Kidney tubule cell (primary cell): Measurements from ENCODE around the gene QTRT2.

ENCODE experiments used
- DNase-seq: peaks from one replicate; pipeline ENCODE4 v3.0.0-alpha.2; 2018; ENCODE audit warnings: low spot score

The QTRT2 gene

DNA sequence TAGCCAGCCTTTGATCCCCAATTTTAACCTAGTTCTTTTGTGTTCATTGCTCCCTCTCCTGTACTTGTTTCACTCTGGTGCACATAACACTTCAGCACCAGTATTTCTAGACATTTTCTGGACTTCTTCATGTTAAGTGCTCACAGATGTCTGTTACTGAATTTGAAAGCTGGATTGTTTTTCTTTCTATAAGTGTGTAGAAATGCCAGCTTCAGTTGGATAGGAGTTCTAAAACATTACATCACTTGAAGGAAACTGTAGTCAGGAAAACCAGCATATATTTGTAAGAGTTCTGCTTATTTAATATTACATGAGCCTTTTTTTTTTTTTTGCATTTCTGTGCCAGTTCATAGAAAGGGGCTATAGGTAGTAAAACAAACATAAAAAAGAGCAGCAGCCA lies 21.6 kb downstream of the QTRT2 start:
- no peak for DNase-seq

DNA sequence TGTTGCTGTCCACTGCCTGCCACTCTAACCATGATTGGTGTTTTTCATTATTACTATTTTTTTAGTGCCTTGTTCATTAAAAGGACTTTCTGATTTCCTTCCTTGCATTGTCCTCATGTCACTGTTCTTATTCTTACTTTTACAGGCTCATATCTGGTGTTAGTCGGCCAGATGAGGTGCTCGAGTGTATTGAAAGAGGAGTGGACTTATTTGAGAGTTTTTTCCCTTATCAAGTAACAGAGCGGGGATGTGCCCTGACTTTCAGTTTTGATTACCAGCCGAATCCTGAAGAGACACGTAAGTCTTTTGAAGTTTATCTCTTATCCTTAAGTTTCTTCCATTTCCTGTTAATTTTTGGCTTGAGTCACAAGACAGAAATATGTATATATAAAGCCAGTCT lies 23.2 kb downstream of the QTRT2 start:
- no peak for DNase-seq

DNA sequence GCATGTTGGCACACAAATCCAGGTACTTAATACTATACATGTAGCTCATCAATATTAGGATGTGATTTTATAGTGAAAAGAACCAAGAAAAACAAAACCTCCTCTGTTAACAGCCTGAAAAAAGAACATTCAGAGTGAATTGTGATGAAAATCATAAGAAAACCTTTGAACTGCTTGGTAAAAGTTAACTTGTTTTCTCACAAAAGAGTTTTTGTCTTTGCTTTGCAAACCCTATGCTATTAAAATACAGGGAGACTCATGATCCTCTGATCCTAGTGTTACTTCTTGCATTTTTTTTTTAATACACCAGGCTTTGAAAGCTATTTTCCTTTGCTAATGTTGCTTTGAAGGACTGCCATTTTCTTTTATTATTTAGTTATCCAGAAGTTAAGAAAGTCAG lies 23.7 kb downstream of the QTRT2 start:
- DNase-seq, result no peak

DNA sequence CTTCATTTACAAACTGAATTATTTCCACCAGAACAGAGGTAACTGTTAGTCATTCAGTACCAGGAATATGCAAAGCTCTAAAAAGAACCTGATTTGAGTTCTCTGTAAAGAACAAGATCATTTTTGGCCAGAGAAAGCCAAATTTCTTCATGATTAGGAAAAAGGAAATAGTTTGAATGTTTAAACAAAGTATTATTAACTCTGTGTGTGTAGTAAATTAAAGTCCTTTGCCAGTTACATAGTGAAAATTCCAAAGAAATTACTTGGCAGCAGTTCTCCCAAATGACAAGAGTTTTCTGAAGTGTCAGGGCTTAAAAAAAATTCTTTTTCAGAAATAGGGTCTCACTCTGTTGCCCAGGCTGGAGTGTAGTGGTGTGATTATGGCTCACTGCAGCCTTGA lies 24.5 kb downstream of the QTRT2 start:
- no peak for DNase-seq

DNA sequence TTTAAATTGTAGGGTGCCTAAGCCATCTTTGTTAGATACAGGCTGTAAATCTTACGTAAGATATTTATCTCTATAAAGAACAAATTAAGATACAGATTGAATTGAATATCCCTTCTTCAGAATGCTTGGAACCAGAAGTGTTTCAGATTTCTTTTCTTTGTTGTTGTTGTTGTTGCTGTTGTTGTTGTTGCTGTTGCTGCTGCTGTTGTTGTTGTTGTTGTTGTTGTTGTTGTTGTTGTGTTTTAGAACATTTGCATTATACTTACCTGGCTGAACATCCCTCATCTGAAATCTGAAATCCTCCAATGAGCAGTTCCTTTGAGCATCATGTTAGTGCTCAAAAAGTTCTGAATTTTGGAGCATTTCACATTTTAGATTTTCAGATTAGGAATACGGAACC lies 26.6 kb downstream of the QTRT2 start:
- no peak for DNase-seq

DNA sequence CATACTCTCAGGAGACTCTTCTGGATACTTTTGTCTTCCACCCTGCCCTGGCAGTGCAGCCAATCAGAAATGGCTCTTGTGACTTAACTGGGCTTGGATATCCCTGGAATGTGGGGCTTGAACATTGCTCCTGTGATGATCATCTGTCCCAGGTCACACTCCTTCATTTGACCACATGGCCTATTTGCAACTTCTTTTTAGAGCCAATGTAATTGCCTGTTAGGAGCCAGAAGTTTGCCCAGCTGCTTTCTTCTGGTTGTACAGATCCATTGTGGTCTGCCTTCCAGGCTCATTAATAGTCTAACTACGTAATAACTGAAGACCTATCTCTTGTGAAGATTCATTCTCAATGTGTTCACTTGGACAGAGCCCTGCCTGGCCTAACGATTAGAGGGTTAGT lies 29.8 kb downstream of the QTRT2 start:
- DNase-seq, result no peak

DNA sequence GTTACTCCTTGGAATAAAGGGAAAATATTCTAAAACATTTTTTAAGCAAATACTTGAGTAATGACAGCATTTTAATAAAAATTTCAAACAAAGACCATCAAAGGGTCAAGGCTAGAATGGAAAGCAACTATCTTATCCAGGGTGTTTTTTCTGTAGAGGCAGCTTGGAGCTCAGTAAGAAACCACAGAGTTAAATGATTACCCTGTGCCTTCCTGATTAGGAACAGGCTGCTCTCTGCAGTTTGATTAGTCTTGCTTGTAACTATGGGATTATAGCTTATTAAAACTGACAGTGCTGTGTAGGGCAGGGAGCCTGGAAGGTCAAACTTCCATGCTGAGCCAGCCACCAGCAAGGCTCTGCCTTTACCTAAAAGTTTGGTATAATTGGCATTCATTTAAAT lies 33.1 kb downstream of the QTRT2 start:
- DNase-seq, result no peak

DNA sequence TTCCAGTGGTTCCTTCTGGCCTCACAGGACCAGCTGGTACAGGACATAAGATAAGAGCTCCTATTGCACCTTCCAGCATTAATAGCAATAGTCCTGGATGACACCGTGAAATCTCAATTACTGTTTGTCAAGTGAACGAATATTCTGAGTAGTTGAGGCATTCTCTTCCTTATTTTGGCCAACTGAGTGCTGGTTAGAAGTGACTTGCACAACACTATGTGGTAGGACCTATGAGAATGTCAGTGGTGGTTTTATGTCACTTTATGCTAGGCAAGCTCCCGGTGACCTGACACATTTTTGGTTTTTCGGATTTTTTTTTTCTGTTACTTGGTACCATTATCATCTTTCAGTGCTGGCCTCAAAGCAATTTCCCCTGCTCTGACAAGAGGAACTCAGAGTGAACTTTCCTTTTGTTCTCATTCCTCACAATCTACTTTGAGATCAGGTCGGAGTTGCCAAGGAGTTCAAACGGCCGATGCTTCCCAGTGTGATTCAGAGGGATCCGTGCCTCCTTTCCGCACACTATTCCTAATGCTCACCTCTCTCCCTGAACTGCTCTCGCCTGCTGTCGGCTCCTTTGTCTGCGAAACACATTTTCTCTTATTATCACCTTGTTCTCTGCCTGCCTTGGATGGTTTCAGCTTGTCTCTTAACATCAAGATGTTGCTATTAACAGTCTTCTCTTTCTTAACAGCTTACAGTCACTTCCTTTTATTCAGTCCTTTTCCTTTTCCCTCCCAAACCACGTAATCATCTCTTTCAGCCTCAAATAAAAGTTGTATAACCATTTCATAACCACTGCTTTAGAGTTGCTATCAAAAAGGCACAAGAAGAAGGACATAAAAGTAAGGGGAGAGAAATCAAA lies 35.8 kb downstream of the QTRT2 start:
- no peak for DNase-seq

DNA sequence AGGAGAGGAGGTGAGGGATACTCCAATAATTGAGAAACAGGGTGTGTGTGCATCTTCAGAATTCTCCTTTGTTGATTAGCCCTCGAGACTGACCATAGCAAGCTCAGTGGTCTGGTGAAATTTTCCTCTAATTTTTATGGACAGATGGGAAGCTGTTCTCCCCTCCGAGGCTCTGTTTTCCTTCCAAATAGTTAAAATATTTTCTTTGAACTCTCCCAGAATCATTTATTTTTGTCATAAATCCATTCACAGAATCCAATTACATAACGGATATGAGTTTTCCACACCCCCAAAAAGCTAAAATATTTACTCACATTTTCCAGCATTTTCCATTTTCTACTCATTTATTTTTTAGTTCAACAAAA lies 36.5 kb downstream of the QTRT2 start:
- no peak for DNase-seq

DNA sequence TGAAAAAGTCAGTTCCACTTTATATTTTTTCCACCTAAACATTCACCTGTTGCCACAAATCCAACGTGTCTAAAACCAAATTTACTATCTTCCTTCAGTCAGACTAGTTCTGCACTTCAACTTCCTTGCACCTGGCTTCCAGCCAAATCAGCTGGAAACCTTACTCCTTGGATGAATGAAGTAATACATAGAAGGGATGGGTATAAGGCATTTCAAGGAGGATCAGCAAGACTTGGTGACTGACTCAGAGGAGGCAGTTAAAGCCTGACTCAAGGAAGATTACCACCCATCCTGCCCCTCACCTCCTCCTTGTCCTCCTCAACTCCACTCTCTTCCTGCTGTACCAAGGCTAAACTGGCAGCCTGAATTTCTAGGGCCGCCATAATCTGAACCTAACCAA lies 37.1 kb downstream of the QTRT2 start:
- DNase-seq, result peak; percentile 89

DNA sequence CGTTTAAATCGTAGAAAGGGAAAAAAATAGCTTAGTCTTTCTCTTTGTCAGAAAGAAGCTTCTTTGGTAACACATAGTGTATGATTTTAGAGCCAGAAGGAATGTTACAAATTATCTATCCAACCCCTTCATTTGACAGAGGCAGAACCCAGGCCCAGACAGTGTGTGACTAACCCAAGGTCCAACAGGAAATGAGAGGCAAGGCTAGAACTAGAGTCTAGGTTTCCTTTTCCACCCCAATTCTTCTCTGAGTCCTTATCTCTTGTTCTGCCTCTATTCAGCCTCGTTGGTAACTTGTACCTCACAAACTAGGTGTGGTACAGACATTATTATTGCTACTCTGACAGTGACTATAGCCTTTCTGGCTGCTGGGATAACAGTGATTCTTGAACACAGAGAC lies 39.3 kb downstream of the QTRT2 start:
- DNase-seq, result no peak

DNA sequence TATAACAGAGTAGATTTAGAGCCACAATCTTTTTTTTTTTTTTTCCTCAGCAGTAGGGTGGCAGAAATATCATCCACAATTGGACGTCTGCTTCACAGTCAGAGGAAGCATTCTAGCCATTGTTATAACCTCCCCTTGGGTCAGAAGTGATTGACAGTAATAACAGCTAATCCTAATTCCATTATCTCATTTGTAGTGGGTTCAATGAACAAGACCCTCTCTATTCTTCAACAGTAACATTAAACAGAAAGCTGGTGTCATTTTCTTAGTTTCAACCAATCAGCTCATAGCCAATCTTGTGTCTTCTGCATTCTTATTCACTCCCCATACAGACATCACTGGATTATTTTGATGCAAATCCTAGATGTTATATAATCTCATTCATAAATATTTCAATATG lies 44.6 kb downstream of the QTRT2 start:
- DNase-seq, result no peak

DNA sequence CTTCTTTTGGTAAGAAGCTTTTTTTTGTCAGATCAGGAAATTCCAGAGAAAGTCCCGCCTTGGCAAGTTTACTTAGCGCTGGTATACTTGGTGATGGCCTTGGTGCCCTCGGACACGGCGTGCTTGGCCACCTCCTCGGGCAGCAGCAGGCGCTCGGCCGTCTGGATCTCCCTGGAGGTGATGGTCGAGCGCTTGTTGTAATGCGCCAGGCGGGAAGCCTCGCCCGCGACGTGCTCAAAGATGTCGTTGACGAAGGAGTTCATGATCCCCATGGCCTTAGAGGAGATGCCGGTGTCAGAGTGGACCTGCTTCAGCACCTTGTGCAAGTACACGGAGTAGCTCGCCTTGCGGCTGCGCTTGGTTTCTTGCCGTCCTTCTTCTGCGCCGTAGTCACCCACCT lies 46.6 kb downstream of the QTRT2 start:
- DNase-seq, result no peak

DNA sequence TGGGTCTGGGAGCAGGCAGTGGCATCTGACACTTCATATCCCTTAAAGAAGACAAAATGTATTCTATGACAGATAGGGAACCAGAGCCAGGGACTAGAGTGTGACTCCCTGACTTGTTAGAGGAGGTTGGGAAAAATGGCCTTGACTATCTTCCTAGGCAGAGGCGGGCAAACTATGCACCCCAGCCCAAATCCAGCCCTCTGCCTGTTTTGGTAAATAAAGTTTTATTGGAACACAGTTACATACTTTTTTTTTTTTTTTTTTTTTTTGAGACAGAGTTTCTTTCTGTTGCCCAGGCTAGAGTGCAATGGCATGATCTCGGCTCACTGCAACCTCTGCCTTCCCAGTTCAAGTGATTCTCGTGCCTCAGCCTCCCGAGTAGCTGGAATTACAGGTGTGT lies 47.3 kb downstream of the QTRT2 start:
- no peak for DNase-seq

DNA sequence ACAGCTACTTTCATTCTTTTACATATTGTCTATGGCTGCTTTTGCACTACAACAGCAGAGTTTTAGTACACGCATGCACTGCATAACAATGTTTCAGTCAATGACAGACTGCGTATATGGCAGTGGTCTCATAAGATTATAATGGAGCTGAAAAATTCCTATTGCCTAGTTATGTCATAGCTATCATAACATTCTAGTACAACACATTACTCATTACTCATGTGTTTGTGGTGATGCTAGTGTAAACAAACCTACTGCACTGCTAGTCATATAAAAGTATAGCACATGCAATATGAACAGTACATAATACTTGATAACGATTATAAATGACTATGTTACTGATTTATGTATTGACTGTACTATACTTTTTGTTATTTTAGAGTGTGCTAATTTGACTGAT lies 47.9 kb downstream of the QTRT2 start:
- DNase-seq, result no peak

DNA sequence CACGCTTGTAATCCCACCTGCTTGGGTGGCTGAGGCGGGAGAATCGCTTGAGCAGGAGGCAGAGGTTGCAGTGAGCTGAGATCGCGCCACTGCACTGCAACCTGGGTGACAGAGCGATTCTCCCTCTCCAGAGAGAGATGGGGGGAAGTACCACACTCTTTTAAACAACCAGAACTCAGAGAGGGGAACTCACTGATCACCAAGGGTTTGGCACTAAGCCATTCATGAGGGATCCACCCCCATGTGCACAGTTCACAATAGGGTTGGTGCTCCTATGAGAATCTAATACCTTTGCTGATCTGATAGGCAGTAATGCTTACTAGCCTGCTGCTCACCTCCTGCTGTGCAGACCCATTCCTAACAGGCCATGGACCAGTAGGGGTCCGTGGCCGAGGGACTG lies 51.6 kb downstream of the QTRT2 start:
- no peak for DNase-seq

DNA sequence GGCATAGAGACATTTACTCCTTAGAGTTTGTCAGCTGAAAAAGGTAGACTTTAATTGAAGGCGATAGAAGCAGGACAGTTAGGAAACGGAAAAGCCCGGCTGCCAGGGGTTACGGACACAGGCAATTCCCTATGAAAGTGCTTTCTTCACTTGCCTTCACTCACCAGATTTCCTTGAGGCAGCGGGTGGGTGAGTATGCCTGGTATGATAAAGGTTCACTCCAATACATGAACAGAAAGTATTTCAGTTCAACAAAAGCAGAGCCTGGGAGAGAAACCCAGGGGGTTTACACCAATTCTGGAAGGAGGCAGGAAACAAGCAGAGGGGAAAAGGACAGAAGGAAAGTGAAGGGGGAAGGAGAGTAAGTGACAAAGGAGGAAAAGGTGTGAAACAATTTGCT lies 53.9 kb downstream of the QTRT2 start:
- no peak for DNase-seq

DNA sequence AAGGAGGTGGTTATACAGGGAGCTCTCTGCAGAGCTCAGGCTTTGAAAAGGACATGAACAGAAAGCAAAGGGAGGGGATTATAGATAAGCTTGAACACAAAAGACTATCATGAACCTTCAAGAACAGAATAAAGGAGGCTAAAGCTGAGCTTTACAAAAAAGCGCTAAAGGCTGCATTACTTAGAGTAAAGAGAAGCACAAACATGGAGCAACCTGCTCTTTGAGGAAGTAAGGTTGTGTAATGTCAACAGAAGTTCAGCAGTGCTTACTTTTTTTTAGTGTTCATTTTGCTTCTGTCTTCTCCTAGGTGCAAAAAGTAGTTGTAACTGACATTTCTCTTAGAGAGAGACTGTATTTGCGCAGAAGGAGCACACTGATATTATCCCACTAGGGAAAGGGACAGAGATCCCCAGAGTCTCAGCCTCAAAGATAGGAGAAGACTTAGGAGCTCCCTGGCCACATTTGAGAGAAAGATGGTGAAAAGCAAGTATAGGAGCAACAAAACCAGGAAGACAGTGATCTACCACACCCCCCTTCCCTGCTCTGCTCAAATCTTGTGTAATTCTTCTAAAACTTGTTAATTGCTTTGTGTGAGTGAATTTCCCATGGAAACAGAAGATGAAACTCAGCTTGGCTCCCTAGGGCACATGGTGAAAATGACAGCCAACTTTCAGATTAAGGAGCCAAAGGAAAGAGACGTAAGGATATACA lies 54.7 kb downstream of the QTRT2 start:
- no peak for DNase-seq

DNA sequence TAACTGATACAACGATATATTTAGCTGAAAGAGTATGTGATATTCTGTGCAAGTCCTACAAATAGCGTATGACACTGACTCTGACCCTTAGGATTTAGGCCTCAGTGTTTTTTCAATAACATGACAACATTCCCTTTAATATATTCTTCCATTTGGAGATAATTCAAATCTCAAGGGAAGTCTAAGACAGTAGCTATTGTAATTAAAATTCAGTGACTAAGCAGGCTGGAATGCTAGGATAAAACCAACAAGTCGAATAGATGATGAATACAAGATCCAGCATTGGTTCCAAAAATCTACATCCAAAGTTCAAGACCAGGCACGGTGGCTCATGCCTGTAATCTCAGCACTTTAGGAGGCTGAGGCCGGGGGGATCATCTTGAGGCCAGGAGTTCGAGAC lies 56.2 kb downstream of the QTRT2 start:
- no peak for DNase-seq

DNA sequence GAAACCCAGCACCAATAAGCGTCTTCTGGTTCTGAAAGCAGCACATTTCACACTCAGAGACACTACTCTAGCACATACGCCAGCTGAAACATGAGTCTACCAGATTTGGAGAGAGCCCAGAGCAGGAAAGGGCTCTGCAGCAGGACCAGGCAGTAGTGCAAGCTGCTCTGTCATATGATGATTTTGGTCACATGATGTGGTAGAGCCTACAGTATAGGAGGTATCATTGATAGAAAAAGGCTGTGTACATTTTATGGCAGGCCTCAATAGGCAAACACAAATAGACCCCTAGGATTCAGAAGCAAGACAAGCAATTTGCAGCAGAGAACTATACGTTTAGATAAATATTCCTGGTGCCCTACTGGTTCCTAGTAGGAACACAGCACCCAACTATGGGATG lies 58.2 kb downstream of the QTRT2 start:
- no peak for DNase-seq

DNA sequence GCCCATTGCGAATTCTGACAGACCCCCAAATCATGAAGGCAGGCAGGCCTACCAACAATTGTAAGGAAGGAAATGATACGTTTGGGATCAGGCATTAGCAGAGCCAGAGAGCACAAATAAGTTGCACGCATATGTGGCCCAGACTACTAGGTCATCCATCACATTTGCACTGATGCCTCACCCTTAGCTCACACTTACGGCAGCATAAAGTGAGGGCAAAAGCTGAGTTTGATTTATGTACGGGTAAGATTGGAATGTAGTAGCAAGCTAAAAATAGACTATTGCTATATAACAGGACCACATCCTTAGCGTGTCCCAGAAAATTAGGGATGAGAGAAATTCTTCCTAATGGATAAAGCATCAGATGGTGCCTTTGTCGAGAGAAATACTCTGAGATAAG lies 58.6 kb downstream of the QTRT2 start:
- no peak for DNase-seq

DNA sequence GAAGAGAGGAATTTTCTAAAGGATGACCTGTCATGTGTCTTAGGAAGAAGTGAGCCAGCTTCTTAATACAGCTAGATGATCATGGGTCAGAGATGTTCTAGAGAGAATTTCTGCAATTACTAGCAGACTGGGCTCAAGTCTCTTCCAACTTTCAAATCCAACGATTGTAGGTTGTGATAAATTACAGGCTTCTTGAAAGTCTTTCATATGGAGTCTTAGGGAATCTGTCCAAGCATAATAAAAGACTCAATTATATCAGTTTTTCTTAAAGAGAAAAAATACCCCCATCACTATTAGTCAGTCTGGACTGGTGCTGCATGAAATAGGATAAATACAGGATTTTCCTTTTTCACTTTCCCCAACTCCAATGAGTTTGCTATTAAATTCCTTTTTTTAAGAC lies 63.2 kb downstream of the QTRT2 start:
- DNase-seq, result no peak

DNA sequence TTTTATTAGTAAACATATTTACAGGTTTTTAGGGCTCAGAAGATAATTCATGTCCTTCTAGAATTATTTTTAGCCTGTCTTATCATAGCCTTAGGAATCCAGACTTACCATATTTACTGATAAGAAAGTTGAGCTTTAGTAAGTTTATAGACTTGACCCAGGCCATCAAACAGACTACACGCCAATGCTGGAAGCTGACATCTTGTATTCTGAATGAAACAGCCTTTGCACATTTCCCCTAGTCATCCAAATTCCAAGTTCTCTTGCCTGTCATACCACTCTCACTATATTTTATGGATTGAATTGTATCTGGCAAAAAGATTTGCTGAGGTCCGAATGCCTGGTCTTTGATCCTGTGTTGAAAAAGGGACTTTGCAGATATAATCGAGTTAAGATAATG lies 63.7 kb downstream of the QTRT2 start:
- no peak for DNase-seq
